ENCODE results near the gene SMCO3. TPM values are rescaled to one million over a fixed set of nuclear protein-coding genes. Genes with fewer than 3 reads are reported as not detected.
A peak's percentile ranks its signal among the peaks of the same experiment; 100 is the strongest.

SMCO3 gene
- total and polyA plus RNA-seq, 2 of the 13 experiments (the other 11 are each of a cell fraction or from before 2014, with no cell fraction given): 0.29 to 0.42 TPM

DNA sequence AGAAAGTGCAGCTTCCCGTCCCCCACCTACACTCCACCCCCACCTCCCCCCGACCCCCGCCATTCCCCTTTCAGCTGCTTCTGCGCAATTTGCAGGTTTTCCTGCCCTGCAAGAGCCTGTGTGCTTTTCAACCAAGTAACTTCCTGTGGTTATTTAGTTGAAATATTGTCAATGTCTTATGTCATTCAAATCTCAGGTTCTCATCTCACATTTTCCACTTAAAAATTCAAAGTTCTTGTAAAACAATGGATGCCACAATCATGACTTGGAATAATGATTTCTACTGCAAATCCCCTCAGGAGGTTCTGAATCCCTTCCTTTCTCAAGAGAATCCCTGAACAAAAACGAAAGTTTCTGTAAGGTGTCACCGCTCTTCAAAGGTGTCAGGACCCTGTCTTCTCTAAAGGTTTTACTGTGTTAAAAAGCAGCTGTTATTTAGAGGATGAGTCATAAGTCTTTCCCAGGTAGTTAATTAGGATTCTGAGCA lies 42.3 kb downstream of the SMCO3 start (continued):
- no peak for TF ChIP-seq ZFX (CRISPR knock-in tag; IDR thresholded peaks at IDR 0.05; ENCODE audit: low read depth)
- TF ChIP-seq SCMH1 (CRISPR knock-in tag; IDR thresholded peaks at IDR 0.05; ENCODE audit: borderline replicate concordance): no peak
- TF ChIP-seq MYNN (CRISPR knock-in tag; IDR thresholded peaks at IDR 0.05; ENCODE audit: low read depth): no peak
- no peak for TF ChIP-seq ZNF460 (CRISPR knock-in tag; IDR thresholded peaks at IDR 0.05; ENCODE audit: borderline replicate concordance)

DNA sequence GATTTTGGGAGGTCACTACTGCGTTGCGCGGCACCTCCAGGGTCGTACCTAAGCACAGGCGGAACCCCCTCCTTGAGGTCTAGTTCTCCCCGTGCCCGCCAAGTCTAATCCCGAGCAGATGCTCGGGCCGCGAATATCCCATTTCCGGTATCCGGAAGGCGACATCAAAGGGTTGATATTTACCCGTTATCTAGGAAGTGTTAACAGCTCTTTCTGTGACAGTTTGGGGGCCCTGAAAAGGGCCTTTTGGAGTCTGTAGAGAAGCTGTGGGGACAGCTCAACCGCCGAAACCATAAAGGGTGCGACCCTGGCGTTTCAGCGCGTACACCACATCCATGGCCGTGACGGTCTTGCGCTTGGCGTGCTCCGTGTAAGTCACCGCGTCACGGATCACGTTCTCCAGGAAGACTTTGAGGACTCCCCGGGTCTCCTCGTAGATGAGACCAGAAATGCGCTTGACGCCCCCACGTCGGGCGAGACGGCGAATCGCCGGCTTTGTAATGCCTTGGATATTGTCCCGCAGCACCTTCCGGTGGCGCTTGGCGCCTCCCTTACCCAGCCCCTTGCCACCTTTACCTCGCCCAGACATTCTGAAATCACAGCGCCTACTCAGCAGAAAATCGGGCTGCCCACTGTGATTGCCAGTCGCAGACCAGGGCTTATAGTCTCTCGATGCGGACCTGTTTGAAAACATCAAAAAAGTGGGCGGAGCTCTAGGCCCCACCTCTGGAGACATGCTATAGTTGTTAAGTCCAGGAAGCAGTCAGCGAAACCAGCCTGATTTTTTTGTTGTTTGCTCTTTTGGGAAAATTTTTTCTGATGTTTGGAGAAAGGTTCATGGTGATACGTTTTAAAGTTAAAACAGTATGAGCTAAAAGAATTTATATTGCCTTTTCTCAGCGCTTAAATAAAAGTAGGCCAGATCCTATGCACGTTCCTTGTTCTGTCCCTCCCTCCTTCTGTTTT lies 43.2 kb downstream of the SMCO3 start:
- FAIRE-seq (peak; percentile 95), DNase-seq (ENCODE audit: low spot score) (peak; percentile 91), ATAC-seq (peak; percentile 38)
- Histone ChIP-seq H3K9me3 (ENCODE audit: low read length) (no peaks in the 10 kb centered on the region), H3K27ac (ENCODE audit: extremely low read length, insufficient read depth, low read length) (peak overlapping the region; percentile 95), H2AFZ (ENCODE audit: low read length) (no peak overlapping the region), H3K4me3 (replicated peaks in 1 of 3; ENCODE audit: insufficient read depth in 1 of 3, low read depth in 2 of 3, low read length in 3 of 3) (peak overlapping the region; percentile 70 to 92 (median 79)), H3K4me1 (ENCODE audit: insufficient read depth, low read length) (peaks cover 34% of the 10 kb centered on the region), H3K36me3 (replicated peaks in 1 of 2; ENCODE audit: control insufficient read depth in 1 of 2, insufficient read depth in 2 of 2, low read length in 2 of 2) (no peaks in the 10 kb centered on the region), H3K4me2 (ENCODE audit: low read depth, low read length) (peak overlapping the region; percentile 83), H3K79me2 (ENCODE audit: insufficient read depth, low read length) (peaks cover 32% of the 10 kb centered on the region), H3K9ac (ENCODE audit: insufficient read depth, low read depth, low read length) (peak overlapping the region; percentile 86), H4K20me1 (ENCODE audit: insufficient read depth, low read length) (peaks cover 3% of the 10 kb centered on the region; the same call in 1 of the 2 replicates), H3K27me3 (ENCODE audit: control insufficient read depth in 1 of 2, insufficient read depth in 2 of 2, low read length in 2 of 2) (no peaks in the 10 kb centered on the region; a peak in 1 of 5 replicates)
- in situ Hi-C loops (cut with HindIII; ENCODE audit: extremely low pct_ligation_motif_present, low pct_unique_long_range_greater_than_20kb) (no loop called here), intact Hi-C loops (cut with micrococcal nuclease; ENCODE audit: unreplicated experiment) (loop anchor here (1.0 to 10.0 kb wide), 3 partner anchors 33 to 1114 kb away; partner anchors contain the start of genes ART4, C12orf60, STRAP and WBP11)
- POLR2A ChIA-PET: interaction anchor here (0.6 to 3.1 kb wide), 21 partner anchors 10 to 1140 kb away, joined by 3 to 71 read pairs (median 5); partner anchors contain the start of genes ART4, C12orf60, DERA and WBP11
- WGBS (ENCODE audit: low lambda C conversion rate): 2% methylated on average over 22 of the region's 56 CpGs
- CTCF ChIA-PET (ENCODE audit: low intra/inter-chr PET ratio, low total read pairs): interaction anchor here (2.4 kb wide), 1 partner anchor 14 kb away, joined by 7 read pairs; no protein-coding TSS in a partner anchor
- BruUV-seq (replicated peaks): TSS peak; percentile 71
- TF ChIP-seq ZNF724P (CRISPR knock-in tag; IDR thresholded peaks at IDR 0.05; ENCODE audit: borderline replicate concordance): no peak
- 0 out of 2 replicates have a peak, but pooled peaks have one; percentile 21 for TF ChIP-seq NFE2 (CRISPR knock-in tag; IDR thresholded peaks at IDR 0.05)
- TF ChIP-seq MIER2 (CRISPR knock-in tag; IDR thresholded peaks at IDR 0.05): no peak
- no peak for TF ChIP-seq MLLT10 (CRISPR knock-in tag; IDR thresholded peaks at IDR 0.05)
- TF ChIP-seq MYNN (CRISPR knock-in tag; IDR thresholded peaks at IDR 0.05; ENCODE audit: low read depth): peak; percentile 51; the same call in 1 of the 2 replicates
- TF ChIP-seq GATA4 (IDR thresholded peaks at IDR 0.05; ENCODE audit: borderline replicate concordance, low read depth): peak; percentile 70; the same call in 1 of the 2 replicates
- TF ChIP-seq, protein P1, sequence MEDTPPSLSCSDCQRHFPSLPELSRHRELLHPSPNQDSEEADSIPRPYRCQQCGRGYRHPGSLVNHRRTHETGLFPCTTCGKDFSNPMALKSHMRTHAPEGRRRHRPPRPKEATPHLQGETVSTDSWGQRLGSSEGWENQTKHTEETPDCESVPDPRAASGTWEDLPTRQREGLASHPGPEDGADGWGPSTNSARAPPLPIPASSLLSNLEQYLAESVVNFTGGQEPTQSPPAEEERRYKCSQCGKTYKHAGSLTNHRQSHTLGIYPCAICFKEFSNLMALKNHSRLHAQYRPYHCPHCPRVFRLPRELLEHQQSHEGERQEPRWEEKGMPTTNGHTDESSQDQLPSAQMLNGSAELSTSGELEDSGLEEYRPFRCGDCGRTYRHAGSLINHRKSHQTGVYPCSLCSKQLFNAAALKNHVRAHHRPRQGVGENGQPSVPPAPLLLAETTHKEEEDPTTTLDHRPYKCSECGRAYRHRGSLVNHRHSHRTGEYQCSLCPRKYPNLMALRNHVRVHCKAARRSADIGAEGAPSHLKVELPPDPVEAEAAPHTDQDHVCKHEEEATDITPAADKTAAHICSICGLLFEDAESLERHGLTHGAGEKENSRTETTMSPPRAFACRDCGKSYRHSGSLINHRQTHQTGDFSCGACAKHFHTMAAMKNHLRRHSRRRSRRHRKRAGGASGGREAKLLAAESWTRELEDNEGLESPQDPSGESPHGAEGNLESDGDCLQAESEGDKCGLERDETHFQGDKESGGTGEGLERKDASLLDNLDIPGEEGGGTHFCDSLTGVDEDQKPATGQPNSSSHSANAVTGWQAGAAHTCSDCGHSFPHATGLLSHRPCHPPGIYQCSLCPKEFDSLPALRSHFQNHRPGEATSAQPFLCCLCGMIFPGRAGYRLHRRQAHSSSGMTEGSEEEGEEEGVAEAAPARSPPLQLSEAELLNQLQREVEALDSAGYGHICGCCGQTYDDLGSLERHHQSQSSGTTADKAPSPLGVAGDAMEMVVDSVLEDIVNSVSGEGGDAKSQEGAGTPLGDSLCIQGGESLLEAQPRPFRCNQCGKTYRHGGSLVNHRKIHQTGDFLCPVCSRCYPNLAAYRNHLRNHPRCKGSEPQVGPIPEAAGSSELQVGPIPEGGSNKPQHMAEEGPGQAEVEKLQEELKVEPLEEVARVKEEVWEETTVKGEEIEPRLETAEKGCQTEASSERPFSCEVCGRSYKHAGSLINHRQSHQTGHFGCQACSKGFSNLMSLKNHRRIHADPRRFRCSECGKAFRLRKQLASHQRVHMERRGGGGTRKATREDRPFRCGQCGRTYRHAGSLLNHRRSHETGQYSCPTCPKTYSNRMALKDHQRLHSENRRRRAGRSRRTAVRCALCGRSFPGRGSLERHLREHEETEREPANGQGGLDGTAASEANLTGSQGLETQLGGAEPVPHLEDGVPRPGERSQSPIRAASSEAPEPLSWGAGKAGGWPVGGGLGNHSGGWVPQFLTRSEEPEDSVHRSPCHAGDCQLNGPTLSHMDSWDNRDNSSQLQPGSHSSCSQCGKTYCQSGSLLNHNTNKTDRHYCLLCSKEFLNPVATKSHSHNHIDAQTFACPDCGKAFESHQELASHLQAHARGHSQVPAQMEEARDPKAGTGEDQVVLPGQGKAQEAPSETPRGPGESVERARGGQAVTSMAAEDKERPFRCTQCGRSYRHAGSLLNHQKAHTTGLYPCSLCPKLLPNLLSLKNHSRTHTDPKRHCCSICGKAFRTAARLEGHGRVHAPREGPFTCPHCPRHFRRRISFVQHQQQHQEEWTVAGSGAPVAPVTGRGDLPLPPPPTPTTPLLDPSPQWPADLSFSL (CRISPR knock-in tag; IDR thresholded peaks at IDR 0.05): no peak
- no peak; the same call in 1 of the 2 replicates for TF ChIP-seq GABPA (IDR thresholded peaks at IDR 0.05; ENCODE audit: low read depth, low read length)
- peak; percentile 75 for TF ChIP-seq GABPA (CRISPR knock-in tag; IDR thresholded peaks at IDR 0.05; ENCODE audit: low read depth)
- TF ChIP-seq ZNF83 (CRISPR knock-in tag; IDR thresholded peaks at IDR 0.05; ENCODE audit: borderline replicate concordance): no peak
- TF ChIP-seq ZNF674 (CRISPR knock-in tag; IDR thresholded peaks at IDR 0.05; ENCODE audit: low read depth): no peak
- TF ChIP-seq MED1 (CRISPR knock-in tag; IDR thresholded peaks at IDR 0.05): peak; percentile 82
